ENCODE measurements around the gene NFIX.

The NFIX gene

DNA sequence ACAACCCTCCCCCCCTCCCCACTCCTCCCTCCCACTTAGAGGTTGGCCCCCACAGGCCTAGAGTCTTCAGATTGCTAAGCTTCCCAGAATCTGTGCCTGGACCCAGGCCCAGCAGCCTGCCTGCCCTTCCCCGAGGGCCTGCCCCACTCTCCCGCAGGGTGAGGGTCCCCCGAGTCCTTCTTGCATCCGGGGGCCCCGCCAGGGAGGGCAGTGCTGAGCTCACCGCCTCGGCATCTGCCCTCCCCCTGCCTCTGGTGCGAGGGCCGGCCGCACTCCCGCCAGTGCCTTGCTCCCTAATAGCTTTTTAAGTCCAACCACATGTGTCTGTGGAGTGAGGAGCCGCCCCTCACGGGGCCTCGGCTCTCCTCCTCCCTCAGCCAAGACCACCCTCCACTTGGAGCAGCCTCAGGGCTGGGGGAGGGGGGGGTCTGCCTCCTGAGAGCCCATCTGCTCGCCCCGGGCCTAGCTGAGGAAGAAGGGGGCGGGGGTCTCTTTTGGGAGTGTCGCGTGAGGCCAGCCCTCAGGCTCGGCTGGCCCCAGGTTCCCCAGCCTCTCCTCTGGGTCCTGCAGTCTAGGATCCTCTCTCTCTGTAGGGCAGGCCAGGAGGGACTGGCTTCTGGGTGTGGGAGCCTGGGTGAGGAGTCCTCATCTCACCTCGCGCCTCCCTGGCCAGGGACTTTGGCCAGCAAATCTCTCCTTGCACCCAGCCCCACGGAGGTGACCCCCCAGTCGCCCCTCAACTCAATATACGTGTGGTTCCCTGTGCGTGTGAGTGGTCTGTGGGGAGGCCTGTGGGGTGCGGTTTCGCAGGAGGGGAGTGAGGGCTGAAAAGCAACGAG lies 60.2 kb downstream of the NFIX start:
- TF ChIP-seq, protein P1, sequence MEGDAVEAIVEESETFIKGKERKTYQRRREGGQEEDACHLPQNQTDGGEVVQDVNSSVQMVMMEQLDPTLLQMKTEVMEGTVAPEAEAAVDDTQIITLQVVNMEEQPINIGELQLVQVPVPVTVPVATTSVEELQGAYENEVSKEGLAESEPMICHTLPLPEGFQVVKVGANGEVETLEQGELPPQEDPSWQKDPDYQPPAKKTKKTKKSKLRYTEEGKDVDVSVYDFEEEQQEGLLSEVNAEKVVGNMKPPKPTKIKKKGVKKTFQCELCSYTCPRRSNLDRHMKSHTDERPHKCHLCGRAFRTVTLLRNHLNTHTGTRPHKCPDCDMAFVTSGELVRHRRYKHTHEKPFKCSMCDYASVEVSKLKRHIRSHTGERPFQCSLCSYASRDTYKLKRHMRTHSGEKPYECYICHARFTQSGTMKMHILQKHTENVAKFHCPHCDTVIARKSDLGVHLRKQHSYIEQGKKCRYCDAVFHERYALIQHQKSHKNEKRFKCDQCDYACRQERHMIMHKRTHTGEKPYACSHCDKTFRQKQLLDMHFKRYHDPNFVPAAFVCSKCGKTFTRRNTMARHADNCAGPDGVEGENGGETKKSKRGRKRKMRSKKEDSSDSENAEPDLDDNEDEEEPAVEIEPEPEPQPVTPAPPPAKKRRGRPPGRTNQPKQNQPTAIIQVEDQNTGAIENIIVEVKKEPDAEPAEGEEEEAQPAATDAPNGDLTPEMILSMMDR (IDR thresholded peaks at IDR 0.05; ENCODE audit: insufficient read depth, missing control alignments) = no peak
- no peak for DNase-seq (ENCODE audit: insufficient read length, low spot score)
- FAIRE-seq = no peak

- no peak for FAIRE-seq
- DNase-seq (ENCODE audit: insufficient read length, low spot score) = no peak
- TF ChIP-seq, protein P1 (IDR thresholded peaks at IDR 0.05; ENCODE audit: insufficient read depth, missing control alignments) = no peak
Measured at GRCh38 chr19:13056052-13056660, 60.9 kb downstream of the NFIX start.

DNA sequence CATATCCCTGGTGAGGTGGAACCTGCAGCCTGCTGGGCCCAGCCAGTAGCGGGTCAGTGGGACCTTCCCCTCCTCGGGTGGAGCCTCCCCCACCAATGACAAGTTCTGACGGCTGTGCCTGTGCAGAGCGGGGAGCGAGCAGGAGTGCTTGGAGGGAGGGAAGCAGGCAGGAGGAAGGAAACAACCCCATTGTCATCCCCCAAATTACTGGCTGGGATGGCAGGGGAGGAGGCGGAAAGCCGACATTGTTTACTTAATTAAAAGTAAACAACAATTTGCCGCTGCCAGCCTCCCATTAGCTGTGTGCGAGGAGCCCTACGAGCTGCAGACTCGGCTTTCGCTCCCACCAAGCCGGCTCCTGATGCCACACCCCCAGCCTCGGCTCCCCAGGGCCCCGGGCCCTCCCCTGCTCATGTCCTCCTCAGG lies 61.9 kb downstream of the NFIX start:
- TF ChIP-seq, protein P1 (IDR thresholded peaks at IDR 0.05; ENCODE audit: insufficient read depth, missing control alignments) = no peak
- FAIRE-seq = no peak
- no peak for DNase-seq (ENCODE audit: insufficient read length, low spot score)

- FAIRE-seq (no peak), DNase-seq (ENCODE audit: insufficient read length, low spot score) (no peak)
- TF ChIP-seq, protein P1 (IDR thresholded peaks at IDR 0.05; ENCODE audit: insufficient read depth, missing control alignments) = no peak
Measured at GRCh38 chr19:13057744-13058143, 62.5 kb downstream of the NFIX start.

GRCh38 chr19:13058951-13059660 lies 63.8 kb downstream of the NFIX start:
- no peak for DNase-seq (ENCODE audit: insufficient read length, low spot score)
- TF ChIP-seq, protein P1 (IDR thresholded peaks at IDR 0.05; ENCODE audit: insufficient read depth, missing control alignments) = no peak
- FAIRE-seq = no peak

DNA sequence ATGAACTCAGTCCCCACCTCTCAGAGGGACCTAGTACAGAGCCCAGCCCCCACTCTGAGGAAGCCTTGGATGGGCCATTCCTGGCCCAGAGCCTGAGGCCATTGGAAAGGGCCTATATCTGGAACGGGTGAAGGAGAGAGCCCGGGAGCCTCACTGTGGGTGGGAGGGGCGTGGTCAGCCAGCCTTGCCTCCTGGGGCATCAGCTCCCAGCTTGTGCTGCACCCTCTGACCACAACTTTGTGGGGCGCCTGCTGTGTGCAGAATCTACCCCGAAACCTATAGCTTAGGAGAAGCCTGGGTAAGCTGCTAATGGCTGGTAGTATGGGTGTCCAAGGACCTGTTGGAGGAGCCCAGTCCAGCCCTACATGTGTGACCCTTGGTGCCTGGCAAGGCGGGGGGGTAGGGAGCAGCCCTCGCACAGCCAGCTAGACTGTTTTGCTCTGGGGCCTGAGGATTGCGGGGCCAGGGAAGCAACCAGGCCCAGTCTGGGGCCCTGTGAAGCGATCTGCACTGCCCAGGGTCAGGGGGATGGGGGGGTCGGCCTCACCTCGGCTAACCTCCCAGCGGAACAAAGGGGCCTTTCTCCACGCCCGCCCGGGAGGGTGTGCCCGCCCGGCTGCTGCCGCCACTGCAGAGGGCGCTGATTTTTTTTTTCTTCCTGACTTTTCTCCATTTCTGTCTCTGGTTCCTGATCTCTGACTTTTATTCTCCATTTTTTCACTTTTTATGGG lies 65.1 kb downstream of the NFIX start:
- TF ChIP-seq, protein P1 (IDR thresholded peaks at IDR 0.05; ENCODE audit: insufficient read depth, missing control alignments) = no peak
- no peak for FAIRE-seq
- no peak for DNase-seq (ENCODE audit: insufficient read length, low spot score)

Data from D721Med (cell line).